DND-41 (cell line): ENCODE data around the gene TSC2.

Experiments used
- CTCF ChIP-seq: IDR thresholded peaks from 2 replicates; pipeline ENCODE4 v1.5.1; 2012; ENCODE audit warnings: borderline replicate concordance, low read length, moderate library complexity, mild to moderate bottlenecking; ENCODE audit not compliant: poor library complexity, severe bottlenecking; ENCODE audit errors: extremely low read depth
- EZH2 ChIP-seq: IDR thresholded peaks from 3 replicates; pipeline ENCODE4 v1.6.1; 2012; ENCODE audit warnings: borderline replicate concordance, low read depth, mild to moderate bottlenecking, moderate library complexity, low read length, inconsistent platforms; ENCODE audit not compliant: severe bottlenecking

DNA sequence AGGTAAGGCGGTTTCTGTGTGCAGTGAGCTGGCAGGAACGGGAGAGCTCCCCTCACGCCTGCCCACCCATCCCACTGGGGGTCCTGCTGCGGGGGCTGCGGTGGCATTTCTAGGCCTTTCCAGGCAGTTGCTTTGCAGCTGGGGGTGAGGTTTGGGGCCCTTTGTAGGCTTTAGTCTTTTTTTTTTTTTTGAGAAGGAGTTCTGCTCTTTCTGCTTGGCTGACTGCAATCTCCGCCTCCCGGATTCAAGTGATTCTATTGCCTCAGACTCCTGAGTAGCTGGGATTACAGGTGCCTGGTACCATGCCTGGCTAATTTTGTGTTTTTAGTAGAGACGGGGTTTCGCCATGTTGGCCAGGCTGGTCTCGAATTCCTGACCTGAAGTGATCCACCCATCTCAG lies 11.1 kb downstream of the TSC2 start:
- TF ChIP-seq CTCF: no peak
- TF ChIP-seq EZH2: no peak
